Effector memory CD4-positive, alpha-beta T cell (primary cell): ENCODE results near the gene CD247.

Source experiments
- DNase-seq, 3 donors: peaks; one replicate each; pipeline ENCODE4 v3.0.0-alpha.2; 2020
- H3K27ac ChIP-seq: 2 replicates; pipeline ENCODE4 v1.7.0; 2013; ENCODE audit warnings: mild to moderate bottlenecking, low read length, moderate library complexity; ENCODE audit not compliant: insufficient read depth, poor library complexity, severe bottlenecking
- H3K27me3 ChIP-seq: replicated peaks from 2 replicates; pipeline ENCODE4 v1.7.0; 2013; ENCODE audit warnings: mild to moderate bottlenecking, low read length; ENCODE audit not compliant: insufficient read depth, control insufficient read depth, poor library complexity, severe bottlenecking
- H3K36me3 ChIP-seq: 2 replicates; pipeline ENCODE4 v1.7.0; 2013; ENCODE audit warnings: mild to moderate bottlenecking, low read length, moderate library complexity; ENCODE audit not compliant: control insufficient read depth, insufficient read depth
- H3K4me1 ChIP-seq: 2 replicates; pipeline ENCODE4 v1.7.0; 2013; ENCODE audit warnings: low read length, mild to moderate bottlenecking; ENCODE audit not compliant: control insufficient read depth, insufficient read depth, poor library complexity, severe bottlenecking
- H3K4me3 ChIP-seq: 2 replicates; pipeline ENCODE4 v1.7.0; 2013; ENCODE audit warnings: low read length, low read depth, mild to moderate bottlenecking; ENCODE audit not compliant: insufficient read depth, poor library complexity, severe bottlenecking
- H3K9me3 ChIP-seq: 2 replicates; pipeline ENCODE4 v1.7.0; 2013; ENCODE audit warnings: mild to moderate bottlenecking, low read length, moderate library complexity; ENCODE audit not compliant: control insufficient read depth

Gene CD247

DNA sequence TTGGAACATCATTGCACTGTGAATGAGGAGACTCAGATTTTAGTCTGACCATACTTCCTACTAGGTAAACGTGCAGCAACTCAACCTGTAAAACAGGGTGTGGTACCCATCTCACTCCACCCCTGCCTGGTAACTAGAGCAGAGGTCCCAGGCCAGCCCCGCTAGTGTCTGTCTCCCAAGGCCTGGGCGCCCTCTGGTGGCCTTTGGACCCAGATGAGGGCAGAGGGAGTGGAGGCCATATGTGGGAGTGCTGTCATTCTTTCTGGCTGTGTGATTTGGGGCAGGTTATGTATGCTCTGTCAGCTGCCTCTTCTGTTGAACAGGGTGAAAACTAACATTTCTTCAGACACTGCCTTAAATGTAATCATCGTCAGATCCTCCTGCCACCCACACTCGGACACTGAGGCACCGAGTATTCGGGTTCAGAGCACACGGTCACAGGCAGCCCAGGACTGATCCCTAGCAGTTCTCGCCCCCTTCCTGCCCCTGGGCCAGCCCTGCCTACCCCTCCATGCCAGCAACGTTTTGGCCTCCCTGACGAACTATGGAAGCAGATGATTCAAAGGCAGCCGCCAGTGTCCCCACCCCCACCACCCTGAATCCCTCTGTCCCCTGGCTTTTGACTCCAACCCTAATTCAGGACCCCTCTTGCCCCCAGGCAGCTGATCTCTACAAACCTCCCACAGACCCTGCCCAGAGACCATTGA, 76.0 kb downstream of the CD247 start:
- peak overlapping the region; percentile 27 for H3K27ac ChIP-seq

DNA sequence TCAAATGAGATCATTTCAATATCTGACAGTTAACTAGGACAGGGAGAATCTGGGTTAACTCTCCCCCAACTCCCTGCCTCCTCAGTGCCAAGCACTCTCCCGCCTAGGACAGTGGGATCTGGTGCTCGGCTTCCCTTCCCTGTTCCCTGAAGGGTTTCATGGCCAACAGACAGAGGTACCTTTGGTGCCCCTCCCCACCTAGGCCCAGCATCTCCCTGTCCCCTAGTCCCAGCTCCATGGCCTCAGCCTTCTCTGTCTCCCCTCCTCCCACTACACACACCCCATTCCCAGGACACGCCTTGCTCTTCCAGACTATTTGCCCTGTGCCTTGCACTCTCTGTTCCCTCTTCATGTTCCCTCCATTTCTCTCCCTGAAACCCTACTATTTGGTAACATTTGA, 77.1 kb downstream of the CD247 start:
- Histone ChIP-seq H3K27ac (no peak overlapping the region), H3K36me3 (peaks cover 59% of the 10 kb centered on the region), H3K4me1 (peaks cover 46% of the 10 kb centered on the region), H3K4me3 (no peak overlapping the region), H3K27me3 (no peaks in the 10 kb centered on the region), H3K9me3 (no peaks in the 10 kb centered on the region)
- no peak for DNase-seq

More for the DNA sequence above, 76.0 kb downstream of the CD247 start:
- H3K4me1 ChIP-seq, result peaks cover 57% of the 10 kb centered on the region
- peak; percentile 67 to 76 (median 70) for DNase-seq
- no peaks in the 10 kb centered on the region for H3K9me3 ChIP-seq
- no peak overlapping the region for H3K4me3 ChIP-seq
- H3K27me3 ChIP-seq, result no peaks in the 10 kb centered on the region
- H3K36me3 ChIP-seq, result peaks cover 50% of the 10 kb centered on the region

DNA sequence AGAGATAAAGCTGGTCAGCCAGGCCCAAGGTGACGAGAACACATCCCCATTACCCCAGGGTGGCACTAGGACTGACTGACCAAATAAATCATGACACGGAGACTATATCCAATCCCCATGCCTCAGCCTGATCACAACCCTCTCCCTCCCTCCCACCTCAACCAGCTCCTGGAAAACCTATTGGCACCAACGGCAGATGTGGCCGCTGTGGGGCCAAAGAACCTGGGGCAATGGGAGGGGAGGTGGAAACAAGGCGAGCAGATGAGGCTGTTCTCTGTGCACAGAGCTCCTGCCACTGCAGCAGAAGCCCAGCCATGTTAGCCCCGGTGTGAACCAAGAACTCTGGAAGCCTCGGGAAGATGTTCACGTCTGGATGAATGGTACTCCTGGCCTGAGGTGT, 77.6 kb downstream of the CD247 start:
- Histone ChIP-seq H3K27ac (no peak overlapping the region), H3K9me3 (no peaks in the 10 kb centered on the region), H3K36me3 (peaks cover 64% of the 10 kb centered on the region), H3K4me1 (peaks cover 42% of the 10 kb centered on the region), H3K27me3 (no peaks in the 10 kb centered on the region), H3K4me3 (no peak overlapping the region)
- no peak for DNase-seq

DNA sequence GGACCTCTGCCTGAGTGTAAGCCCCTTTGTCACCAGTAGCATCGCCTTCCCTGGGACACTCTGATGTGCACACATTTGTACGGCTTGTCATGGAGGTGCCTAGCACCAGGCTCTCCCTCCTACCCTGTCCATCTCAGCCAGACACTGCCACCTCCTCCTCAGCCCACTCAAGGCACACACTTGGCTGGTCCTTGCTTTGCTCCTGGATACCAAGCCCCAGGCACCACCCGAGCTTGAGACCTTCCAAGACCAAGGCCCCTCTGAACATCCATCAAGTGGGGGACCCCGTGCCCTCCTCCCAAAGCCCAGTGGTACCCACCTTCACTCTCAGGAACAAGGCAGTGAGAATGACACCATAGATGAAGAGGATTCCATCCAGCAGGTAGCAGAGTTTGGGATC, 78.0 kb downstream of the CD247 start:
- Histone ChIP-seq H3K9me3 (no peaks in the 10 kb centered on the region), H3K36me3 (peaks cover 68% of the 10 kb centered on the region), H3K27ac (no peak overlapping the region), H3K4me3 (no peak overlapping the region), H3K4me1 (peaks cover 40% of the 10 kb centered on the region), H3K27me3 (no peaks in the 10 kb centered on the region)
- DNase-seq, result no peak

DNA sequence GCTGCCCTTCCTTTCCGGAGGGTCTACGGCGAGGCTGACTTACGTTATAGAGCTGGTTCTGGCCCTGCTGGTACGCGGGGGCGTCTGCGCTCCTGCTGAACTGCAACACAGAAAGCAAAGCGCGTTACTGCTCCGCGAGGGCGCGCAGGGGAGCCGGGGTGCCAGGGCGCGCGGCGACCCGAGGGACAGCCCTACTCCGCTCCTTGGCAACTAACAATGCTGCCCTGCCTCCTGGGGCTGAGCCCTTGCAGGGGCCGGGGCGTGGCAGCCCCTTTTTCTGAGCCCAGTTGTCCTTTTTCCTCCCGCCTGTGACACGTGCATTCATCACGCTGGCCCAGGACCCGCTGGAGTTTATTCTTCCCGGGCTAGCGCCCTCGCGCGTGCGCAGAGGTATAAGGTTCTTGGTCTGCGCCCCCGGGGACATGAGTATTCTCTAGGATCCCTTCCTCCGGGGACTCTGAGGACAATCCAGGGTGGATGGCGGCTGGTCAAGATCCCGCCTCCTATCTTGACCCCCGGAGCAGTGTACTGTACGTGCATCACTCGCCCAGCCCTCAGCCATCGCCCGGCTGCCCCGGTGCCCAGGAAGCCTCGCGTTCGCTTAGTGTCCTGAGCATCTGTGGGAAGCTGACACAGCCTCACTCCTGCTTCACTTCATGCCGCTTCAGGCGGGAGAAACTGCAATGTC, 78.9 kb downstream of the CD247 start:
- Histone ChIP-seq H3K4me1 (peaks cover 42% of the 10 kb centered on the region), H3K36me3 (peaks cover 69% of the 10 kb centered on the region), H3K27me3 (no peaks in the 10 kb centered on the region), H3K9me3 (no peaks in the 10 kb centered on the region), H3K27ac (peak overlapping the region; percentile 25), H3K4me3 (no peak overlapping the region)
- DNase-seq, result no peak

DNA sequence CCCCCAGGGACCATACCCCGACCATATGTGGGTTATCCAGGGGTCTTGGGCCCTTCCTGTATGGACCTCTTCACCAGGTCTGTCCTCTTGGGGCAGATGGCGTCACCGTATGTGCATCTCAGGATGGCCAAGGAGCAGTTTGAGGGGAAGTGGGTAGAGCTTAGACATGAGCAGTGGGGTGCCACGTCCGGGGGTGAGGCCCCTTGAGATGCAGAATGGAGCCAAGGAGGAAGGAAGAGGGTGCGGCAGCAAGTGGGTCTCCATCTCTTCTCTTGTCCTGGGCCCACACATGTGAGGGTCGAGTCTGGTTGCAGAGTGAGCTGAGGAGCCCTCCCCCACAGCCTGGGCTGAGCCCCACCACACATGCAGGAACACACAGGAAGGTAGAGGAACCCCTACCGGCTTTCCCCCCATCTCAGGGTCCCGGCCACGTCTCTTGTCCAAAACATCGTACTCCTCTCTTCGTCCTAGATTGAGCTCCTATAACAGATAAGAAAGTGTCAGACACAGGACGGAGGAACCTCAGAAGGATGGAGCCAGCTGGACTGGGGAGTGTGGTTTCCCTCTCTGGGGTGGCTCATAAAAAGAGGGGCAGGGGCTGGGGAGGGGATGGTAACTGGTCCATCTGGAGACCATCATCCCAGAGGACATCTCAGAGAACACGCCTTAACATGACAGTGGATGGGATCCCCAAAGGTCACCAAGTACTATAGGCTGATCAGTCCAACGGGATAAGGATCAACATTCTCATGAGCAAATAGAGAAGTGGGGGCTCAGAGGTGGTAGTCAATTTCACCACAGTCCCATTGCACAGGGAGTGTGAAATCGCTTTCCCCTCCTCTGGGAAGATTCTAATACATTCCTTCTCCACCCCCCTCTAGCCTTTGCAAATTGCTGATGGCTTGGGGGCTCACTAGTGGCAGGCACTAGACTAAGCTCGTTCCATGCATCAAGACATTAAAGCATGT, 79.9 kb downstream of the CD247 start:
- H3K36me3 ChIP-seq, result peaks cover 69% of the 10 kb centered on the region
- peaks cover 42% of the 10 kb centered on the region for H3K4me1 ChIP-seq
- no peaks in the 10 kb centered on the region for H3K9me3 ChIP-seq
- H3K4me3 ChIP-seq, result peak overlapping the region; percentile 13
- H3K27ac ChIP-seq, result peak overlapping the region; percentile 59
- no peak for DNase-seq
- no peaks in the 10 kb centered on the region for H3K27me3 ChIP-seq

DNA sequence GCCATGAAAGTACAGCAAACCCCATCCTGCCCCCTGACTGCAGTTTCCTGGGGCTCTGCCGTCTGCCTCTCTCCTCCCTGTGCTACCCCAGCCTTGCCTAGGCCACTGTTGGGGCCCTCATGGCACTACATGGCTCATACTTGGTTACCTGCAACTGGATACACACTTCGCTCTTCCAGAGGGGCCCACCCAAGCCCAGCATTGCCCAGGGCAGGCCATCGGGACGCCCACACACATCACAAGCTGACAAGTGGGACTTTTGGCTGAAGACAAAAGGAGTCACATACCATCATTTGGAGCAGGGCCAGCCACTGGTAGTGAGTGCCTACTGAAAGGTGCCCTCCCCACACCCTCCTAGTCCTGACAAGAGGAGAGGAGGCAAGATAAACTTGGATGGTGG, 82.8 kb downstream of the CD247 start:
- H3K27me3 ChIP-seq, result no peaks in the 10 kb centered on the region
- no peak overlapping the region for H3K4me3 ChIP-seq
- no peak for DNase-seq
- H3K9me3 ChIP-seq, result no peaks in the 10 kb centered on the region
- H3K36me3 ChIP-seq, result peaks cover 89% of the 10 kb centered on the region
- H3K27ac ChIP-seq, result peak overlapping the region; percentile 38
- peaks cover 23% of the 10 kb centered on the region for H3K4me1 ChIP-seq

DNA sequence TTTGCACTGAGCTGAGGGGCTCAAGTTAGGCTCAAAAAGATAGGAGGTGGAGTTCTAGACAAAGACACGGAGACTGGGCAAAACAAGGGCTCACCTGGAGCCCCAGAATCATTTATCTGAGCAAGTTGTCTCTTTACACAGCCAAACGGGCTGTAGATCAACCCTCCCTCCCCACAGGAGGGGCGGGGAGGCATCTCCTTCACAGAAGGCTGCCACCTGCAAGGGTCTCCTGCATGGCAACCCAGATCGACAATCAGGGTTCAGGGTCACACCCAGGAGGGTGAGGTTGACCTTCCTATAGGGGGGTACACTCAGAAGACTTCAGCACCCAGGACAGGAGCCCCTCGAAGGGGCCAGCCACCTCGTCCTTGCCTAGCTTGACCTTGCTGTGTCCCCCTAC, 84.0 kb downstream of the CD247 start:
- H3K4me1 ChIP-seq, result peaks cover 28% of the 10 kb centered on the region
- H3K4me3 ChIP-seq, result no peak overlapping the region
- H3K27me3 ChIP-seq, result no peaks in the 10 kb centered on the region
- H3K9me3 ChIP-seq, result no peaks in the 10 kb centered on the region
- no peak for DNase-seq
- H3K36me3 ChIP-seq, result peaks cover 86% of the 10 kb centered on the region
- no peak overlapping the region for H3K27ac ChIP-seq

DNA sequence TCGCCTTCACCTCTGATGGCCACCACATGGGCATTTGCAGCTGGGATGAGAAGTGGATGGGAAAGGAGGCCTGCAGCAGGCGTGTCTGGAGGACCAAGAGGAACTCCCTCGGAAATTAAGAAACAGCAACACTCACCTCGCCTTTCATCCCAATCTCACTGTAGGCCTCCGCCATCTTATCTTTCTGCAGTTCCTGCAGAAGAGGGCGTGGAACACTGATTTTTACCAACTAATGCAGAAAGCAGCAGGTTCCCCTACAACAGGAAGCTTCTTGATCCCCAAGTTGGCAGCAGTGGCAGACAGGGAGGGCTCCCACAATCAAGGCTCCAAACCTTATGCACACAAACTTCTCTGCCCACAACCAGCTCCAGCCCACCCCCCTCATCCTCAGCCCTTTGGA, 84.4 kb downstream of the CD247 start:
- Histone ChIP-seq H3K4me1 (peaks cover 25% of the 10 kb centered on the region), H3K27me3 (no peaks in the 10 kb centered on the region), H3K27ac (no peak overlapping the region), H3K4me3 (no peak overlapping the region), H3K9me3 (no peaks in the 10 kb centered on the region), H3K36me3 (peaks cover 82% of the 10 kb centered on the region)
- DNase-seq, result no peak
